HEK293 (cell line): ENCODE measurements around the gene WDR12.

Experiments
- REST ChIP-seq: fragments of 450-650 bp; formaldehyde crosslinking; IDR thresholded peaks from 2 replicates; pipeline ENCODE4 v1.5.1; 2016; ENCODE audit warnings: missing biosample characterization, missing genetic modification characterization
- SETDB1 ChIP-seq: IDR thresholded peaks from one replicate; pipeline ENCODE4 v1.6.1; 2017; ENCODE audit warnings: mild to moderate bottlenecking, low read length, moderate library complexity, mixed read lengths; ENCODE audit not compliant: insufficient read length
- SP2 ChIP-seq: fragments of 450-650 bp; formaldehyde crosslinking; IDR thresholded peaks from 2 replicates; pipeline ENCODE4 v1.5.1; 2016; ENCODE audit warnings: missing biosample characterization, missing genetic modification characterization
- YY2 ChIP-seq: fragments of 450-650 bp; formaldehyde crosslinking; IDR thresholded peaks from 2 replicates; pipeline ENCODE4 v1.5.1; 2016; ENCODE audit warnings: missing biosample characterization, missing genetic modification characterization
- ZBTB7A ChIP-seq: fragments of 450-650 bp; formaldehyde crosslinking; IDR thresholded peaks from 2 replicates; pipeline ENCODE4 v1.5.1; 2016; ENCODE audit warnings: low read depth, missing biosample characterization, missing genetic modification characterization
- ZNF184 ChIP-seq: fragments of 450-650 bp; IDR thresholded peaks from 2 replicates; pipeline ENCODE4 v1.5.1; 2018; ENCODE audit warnings: missing biosample characterization, mild to moderate bottlenecking, missing genetic modification characterization
- ZNF473 ChIP-seq: fragments of 450-650 bp; formaldehyde crosslinking; IDR thresholded peaks from 2 replicates; pipeline ENCODE4 v1.5.1; 2017; ENCODE audit warnings: missing biosample characterization, missing genetic modification characterization
- ZNF596 ChIP-seq: fragments of 450-650 bp; IDR thresholded peaks from 2 replicates; pipeline ENCODE4 v1.5.0; 2018; ENCODE audit warnings: missing biosample characterization, mild to moderate bottlenecking, missing genetic modification characterization, moderate library complexity
- ZNF629 ChIP-seq: fragments of 450-650 bp; formaldehyde crosslinking; IDR thresholded peaks from 2 replicates; pipeline ENCODE4 v1.5.1; 2017; ENCODE audit warnings: missing biosample characterization, missing genetic modification characterization
- TF ChIP-seq, protein P1 (sequence below): fragments of 450-650 bp; formaldehyde crosslinking; IDR thresholded peaks from 2 replicates; pipeline ENCODE4 v1.5.1; 2016; ENCODE audit warnings: missing biosample characterization, missing genetic modification characterization
- TF ChIP-seq, protein P2 (sequence below): fragments of 450-650 bp; formaldehyde crosslinking; optimal IDR thresholded peaks from 2 replicates; pipeline ENCODE3; 2016; ENCODE audit warnings: missing biosample characterization, mild to moderate bottlenecking, missing genetic modification characterization

DNA sequence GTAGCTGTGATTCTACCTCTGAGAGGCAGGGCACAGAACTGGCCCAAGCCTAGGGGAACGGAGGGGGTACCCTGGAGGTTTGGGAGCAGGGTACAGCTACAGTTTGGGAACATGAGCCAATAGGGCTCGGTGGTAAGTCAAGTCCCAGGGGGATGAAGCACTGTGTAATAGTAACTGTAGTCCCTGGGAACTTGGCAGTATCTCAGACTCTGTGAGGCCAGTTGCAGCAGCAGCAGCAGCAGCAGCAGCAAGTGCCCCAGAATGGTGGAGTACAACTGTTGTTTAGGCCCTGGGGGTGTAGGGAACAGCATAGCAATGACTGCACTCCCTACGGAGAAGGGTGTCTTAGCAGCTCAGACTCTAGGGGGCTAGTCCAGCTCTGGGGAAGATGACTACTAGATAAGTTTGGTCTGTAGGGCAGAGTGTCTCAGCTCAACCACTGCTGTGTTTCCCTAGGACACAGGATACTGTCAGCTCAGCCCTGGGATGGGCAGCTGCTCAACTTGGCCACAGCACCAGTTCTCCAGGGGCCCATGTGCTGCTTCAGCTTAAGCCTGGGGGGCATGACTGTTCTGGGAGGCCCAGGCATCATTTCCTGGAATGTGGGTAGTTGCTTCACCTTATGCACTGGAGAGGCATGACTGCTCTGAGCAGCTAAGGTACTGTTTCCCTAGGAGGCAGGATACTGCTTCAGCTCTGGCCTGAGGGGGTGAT is 21.1 kb upstream of the WDR12 start:
- TF ChIP-seq, protein P1, sequence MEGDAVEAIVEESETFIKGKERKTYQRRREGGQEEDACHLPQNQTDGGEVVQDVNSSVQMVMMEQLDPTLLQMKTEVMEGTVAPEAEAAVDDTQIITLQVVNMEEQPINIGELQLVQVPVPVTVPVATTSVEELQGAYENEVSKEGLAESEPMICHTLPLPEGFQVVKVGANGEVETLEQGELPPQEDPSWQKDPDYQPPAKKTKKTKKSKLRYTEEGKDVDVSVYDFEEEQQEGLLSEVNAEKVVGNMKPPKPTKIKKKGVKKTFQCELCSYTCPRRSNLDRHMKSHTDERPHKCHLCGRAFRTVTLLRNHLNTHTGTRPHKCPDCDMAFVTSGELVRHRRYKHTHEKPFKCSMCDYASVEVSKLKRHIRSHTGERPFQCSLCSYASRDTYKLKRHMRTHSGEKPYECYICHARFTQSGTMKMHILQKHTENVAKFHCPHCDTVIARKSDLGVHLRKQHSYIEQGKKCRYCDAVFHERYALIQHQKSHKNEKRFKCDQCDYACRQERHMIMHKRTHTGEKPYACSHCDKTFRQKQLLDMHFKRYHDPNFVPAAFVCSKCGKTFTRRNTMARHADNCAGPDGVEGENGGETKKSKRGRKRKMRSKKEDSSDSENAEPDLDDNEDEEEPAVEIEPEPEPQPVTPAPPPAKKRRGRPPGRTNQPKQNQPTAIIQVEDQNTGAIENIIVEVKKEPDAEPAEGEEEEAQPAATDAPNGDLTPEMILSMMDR (tag by site-specific recombination), result no peak
- TF ChIP-seq ZNF184 (tag by site-specific recombination) (no peak), SP2 (tag by site-specific recombination) (no peak), ZNF473 (tag by site-specific recombination) (no peak), SETDB1 (no peak), YY2 (no peak), ZNF629 (tag by site-specific recombination) (no peak), ZBTB7A (tag by site-specific recombination) (no peak), REST (tag by site-specific recombination) (no peak), ZNF596 (no peak)
- TF ChIP-seq, protein P2, sequence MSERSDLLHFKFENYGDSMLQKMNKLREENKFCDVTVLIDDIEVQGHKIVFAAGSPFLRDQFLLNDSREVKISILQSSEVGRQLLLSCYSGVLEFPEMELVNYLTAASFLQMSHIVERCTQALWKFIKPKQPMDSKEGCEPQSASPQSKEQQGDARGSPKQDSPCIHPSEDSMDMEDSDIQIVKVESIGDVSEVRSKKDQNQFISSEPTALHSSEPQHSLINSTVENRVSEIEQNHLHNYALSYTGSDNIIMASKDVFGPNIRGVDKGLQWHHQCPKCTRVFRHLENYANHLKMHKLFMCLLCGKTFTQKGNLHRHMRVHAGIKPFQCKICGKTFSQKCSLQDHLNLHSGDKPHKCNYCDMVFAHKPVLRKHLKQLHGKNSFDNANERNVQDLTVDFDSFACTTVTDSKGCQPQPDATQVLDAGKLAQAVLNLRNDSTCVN (tag by site-specific recombination), result no peak
